Measurements from ENCODE around the gene SOBP.
"Not testable (repeated sequence)": the region's sequence is repeated elsewhere in the genome, so short reads cannot be mapped to it uniquely, and the experiment has no call there.

SOBP gene

DNA sequence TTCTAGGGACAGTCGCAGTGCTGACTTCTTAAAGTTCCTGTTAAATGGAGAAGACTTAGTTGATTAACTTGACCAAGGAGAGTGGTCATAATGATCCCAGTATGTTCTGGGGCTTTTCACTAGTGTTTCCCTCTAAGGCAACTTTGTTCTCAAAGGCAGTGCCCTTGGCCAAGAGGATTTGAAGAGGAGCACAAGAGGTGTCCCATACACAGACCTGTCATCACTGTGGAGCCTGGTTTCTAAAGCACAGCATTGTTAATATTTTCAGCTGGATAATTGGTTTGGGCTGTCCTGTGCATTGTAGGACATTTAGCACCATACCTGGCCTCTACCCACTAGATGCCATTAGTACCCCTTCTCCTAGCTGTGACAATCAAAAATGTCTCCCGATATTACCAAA is 30.8 kb downstream of the SOBP start:
- not testable (repeated sequence) for DNase-seq (ENCODE audit: low read depth in 1 of 2, low spot score in 1 of 2)

- no peak for DNase-seq (ENCODE audit: low read depth in 1 of 2, low spot score in 1 of 2)
Measured at GRCh38 chr6:107523054-107523791, 33.3 kb downstream of the SOBP start.

DNA sequence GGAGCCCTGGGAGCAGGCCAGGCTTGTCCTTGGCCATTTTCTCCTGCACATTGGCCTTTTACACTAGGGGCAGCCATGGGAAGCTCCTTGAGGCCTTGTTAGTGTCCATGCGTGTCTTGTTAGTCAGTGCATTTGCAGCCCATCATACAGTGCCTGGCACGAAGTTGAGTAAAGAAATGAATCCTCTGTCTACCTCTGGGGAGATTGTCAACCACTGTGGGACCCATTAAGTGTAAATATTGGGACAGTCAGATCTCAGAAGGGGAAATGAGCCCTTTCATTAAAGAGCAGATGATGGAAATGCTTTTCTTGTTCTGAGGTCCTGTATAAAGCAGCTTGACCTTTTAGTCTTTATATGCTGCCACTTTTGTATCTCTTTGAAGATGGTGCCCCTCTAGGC is 33.9 kb downstream of the SOBP start:
- DNase-seq (ENCODE audit: low read depth in 1 of 2, low spot score in 1 of 2): no peak

- no peak for DNase-seq (ENCODE audit: low read depth in 1 of 2, low spot score in 1 of 2)
Measured at GRCh38 chr6:107524626-107525025, 34.7 kb downstream of the SOBP start.

- no peak for DNase-seq (ENCODE audit: low read depth in 1 of 2, low spot score in 1 of 2)
Measured at GRCh38 chr6:107531868-107532267, 42.0 kb downstream of the SOBP start.

DNA sequence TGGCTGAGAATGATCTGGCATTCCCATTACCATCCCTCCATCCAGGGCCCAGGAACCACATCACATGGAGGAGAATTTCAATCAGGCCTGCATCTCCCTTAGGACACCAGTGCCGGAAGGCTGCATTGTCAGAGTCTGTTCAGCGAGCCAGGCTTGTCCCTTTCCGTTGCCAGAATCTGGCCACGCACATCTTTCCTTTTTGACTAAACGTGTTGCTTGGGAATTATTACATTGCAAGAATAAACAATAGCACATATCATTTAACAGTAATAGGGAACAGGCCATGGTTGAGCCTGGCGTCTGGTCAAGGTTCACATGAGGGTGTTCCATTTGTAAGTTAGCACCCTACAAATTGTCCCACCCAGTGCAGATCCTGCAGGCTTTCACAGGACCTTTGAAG is 42.8 kb downstream of the SOBP start:
- no peak for DNase-seq (ENCODE audit: low read depth in 1 of 2, low spot score in 1 of 2)

DNA sequence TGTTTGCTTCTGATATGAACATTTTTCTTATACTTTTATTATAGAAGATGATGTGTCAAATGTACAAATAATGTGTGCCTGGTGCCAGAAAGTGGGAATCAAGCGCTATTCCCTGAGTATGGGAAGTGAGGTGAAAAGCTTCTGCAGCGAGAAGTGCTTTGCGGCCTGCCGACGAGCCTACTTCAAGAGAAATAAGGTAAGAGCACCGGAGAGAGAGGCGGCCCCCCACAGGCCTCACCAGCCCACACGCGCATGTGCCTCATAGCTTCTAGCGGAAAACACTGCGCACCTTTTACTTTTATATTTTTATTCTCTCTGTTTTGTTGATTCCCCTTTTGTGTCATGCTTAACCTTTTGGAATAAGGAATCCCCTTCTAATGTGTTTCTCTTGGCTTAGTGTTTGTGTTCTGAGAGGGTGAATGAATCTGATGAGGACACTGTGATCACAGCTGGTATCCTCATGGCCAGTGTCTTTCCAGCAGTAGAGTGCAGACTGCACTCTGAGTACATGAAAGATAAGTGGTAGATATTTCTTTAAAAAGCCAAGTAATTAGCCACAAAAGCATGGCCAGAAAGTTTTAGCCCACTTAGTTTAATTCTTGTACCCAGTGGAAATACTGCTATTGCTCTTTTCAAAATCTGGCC is 43.6 kb downstream of the SOBP start:
- no peak for DNase-seq (ENCODE audit: low read depth in 1 of 2, low spot score in 1 of 2)

DNA sequence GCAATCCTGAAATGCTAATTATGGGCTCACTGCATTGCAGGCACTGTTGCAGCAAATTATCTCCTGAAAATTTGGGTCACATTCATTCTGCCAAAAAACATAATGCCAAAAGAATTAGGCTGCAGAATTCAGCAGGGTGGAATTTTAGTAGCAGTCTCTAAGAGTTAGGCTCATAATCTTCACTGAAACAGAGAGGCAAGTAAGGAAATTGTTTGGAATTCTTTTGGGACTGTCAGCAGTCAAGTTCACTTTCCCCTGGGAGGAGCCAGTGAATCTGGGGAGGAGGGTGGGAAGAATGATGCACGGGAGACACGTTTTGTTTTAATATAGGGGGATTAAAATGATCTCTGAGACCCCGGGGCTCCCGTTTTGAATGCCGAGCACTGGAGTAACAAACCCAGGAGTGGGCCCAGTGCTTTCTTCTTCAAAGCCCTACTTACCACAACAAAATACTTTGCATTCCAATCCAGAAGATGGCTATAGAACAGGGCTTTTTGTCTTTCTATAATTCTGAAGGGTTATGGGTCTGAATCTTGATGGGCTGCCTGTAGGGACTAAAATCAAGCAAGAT is 44.7 kb downstream of the SOBP start:
- no peak for DNase-seq (ENCODE audit: low read depth in 1 of 2, low spot score in 1 of 2)

DNA sequence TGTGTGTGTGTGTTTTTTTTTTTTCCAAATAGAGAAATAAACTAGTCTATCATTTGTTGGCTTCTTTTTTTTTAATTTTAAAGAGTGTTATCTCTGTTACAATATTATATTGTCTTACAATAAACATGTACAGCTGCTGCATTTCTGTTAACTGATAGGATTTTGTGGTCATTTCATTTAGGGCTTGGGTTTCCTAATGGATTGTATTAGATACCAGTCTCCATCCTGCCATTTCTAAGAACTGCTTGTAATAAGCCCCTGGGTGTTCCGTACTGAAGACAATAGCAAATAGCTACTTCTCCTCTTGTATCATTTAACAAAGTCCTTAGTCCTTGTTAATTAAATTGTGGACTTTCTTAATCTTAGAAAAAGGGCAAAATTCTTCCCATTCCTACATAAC is 45.7 kb downstream of the SOBP start:
- DNase-seq (ENCODE audit: low read depth in 1 of 2, low spot score in 1 of 2): no peak

DNA sequence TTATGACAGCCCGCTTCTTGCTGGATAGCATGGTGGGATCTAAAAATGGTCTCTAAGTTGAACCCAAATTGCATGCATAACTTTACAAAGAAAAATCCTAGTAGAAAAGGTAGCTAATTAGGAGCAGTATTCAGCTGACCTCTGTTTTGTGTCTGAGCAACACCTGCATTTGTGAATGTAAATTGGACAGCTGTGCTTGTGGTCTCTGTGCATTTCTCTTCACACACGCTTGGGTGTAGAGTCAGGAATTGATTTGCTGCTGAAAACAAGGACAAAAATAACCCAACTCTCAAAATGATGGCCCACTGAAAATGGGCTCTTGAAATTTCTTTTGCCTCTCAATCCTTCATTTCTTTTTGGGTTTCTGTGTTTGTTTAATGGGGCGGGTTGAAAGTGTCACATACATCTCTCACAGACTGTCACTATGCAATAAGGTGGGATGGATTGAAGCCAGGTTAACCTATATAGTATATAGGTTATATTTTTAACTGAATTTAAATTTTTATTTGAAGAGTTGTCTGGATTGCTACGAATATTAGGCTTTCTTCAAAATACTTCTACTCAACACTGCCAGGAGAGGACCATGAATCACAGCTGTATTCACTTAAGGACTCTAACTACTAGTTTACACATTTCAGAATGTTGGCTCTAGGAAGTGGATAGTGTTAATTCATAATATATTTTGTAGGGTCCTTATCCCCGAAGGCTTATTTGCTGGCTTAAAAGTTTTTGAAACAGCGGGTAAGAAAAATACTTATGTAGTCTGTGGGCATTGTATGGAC is 46.5 kb downstream of the SOBP start:
- DNase-seq (ENCODE audit: low read depth in 1 of 2, low spot score in 1 of 2): no peak

- no peak for DNase-seq (ENCODE audit: low read depth in 1 of 2, low spot score in 1 of 2)
Measured at GRCh38 chr6:107537559-107537958, 47.6 kb downstream of the SOBP start.

DNA sequence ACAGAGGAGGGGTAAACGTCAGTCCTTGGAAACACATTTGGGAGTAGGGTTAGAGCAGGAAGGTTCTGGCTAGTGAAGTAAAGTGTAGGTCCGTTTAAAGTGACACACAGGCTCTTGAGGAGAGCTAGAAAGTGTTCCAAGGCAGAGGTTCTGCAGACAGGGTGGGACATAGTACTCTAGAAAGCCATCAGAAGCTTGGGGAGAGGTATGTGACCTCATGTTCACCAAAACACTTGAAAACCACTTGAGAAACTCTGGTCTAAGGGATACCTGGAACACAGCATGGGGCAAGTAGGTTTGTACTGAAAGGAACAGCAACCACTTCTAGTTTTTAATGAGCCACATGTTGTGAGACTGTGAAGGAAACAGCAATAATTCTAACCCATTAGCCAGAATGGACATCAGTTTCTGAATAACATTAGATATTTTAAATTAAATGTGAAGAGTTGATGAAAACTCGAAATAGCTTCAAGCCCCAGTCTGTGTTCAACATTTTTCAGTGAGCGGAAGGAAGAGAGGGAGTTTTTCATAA is 49.0 kb downstream of the SOBP start:
- no peak for DNase-seq (ENCODE audit: low read depth in 1 of 2, low spot score in 1 of 2)

DNA sequence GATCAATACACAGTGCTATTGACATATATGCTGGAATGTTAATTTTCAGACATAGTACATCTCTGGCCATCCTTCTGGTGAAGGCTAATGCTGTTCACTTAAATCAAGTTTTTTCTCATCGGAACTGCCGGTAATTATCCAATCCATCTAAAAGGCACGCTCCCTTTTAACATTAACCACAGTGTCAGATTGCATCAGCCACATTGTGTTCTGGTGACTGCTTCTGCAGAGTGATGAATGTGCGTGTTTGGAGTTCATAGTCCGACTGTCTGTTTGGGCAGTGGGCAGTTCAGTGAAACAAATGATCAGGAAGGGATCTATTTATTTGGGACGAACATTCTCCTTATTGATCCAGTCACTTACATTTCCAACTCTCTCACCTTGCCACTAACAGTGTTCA is 49.5 kb downstream of the SOBP start:
- no peak for DNase-seq (ENCODE audit: low read depth in 1 of 2, low spot score in 1 of 2)

GRCh38 chr6:107539849-107540464 is 50.0 kb downstream of the SOBP start:
- DNase-seq (ENCODE audit: low read depth in 1 of 2, low spot score in 1 of 2): no peak

- DNase-seq (ENCODE audit: low read depth in 1 of 2, low spot score in 1 of 2): no peak
Measured at GRCh38 chr6:107540465-107540857, 50.5 kb downstream of the SOBP start.

GRCh38 chr6:107542192-107542668 is 52.3 kb downstream of the SOBP start:
- no peak for DNase-seq (ENCODE audit: low read depth in 1 of 2, low spot score in 1 of 2)

- no peak for DNase-seq (ENCODE audit: low read depth in 1 of 2, low spot score in 1 of 2)
Measured at GRCh38 chr6:107543088-107543487, 53.2 kb downstream of the SOBP start.

GRCh38 chr6:107543567-107543966 is 53.6 kb downstream of the SOBP start:
- DNase-seq (ENCODE audit: low read depth in 1 of 2, low spot score in 1 of 2): no peak

DNA sequence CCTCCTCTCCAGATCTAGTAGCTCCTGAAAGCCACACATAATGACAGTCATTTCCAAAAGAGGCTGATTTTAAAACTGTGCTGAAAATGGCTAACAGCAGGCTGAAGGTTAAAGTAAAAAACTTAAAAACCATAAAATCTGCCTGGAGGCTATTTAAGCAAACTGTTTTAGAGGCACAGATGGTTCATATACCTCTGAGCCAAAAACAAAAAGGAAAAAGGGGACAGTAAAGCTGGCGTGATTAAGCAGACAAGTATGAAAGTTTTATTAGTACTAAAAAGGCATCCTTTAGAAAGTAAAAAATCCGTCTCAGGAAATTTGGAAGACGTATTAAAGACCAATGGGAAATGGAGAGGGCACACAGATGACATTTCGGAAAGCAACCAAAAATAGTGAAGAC is 55.8 kb downstream of the SOBP start:
- DNase-seq (ENCODE audit: low read depth in 1 of 2, low spot score in 1 of 2): no peak

DNA sequence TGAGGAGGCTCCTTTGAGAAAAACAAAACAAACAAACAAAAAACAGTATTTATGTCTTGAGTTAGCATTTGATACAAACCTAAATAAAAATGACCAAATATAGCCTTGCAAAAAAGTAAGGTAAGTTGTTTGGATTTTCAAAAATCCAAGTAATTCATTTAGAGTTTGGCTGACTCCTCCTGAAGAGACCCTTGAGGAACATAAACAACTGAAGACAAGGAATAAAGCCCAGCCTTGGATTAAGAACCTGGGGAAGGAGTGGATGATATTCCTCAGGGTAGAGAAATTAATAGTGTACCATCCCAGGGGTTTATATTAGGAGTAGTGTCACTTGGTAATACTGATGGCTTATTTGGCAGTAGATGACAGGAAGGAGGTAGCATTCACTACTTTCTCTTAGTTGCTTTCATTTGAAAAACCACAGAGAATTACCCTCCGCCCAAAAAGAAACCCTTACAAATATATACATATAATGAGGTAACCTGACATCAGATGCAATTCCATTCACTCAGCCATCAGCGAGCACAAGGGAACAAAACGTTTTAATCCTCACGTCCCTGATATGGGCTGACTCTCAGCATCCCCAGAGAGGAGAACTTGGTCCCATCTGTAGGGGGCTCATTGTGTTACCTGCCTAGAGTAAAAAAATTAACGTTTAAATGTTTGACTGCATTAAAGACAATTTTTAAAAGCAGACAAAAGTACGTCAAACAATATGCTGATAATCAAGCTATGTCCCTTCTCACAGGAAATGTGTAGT is 57.0 kb downstream of the SOBP start:
- no peak for DNase-seq (ENCODE audit: low read depth in 1 of 2, low spot score in 1 of 2)
